Stimulated activated CD4-positive, alpha-beta T cell treated with anti-CD3 and anti-CD28 coated beads, Interleukin-12 subunit alpha, Interleukin-12 subunit beta, amount 100 ng/mL, for 24 hours (primary cell): Measurements from ENCODE around the gene TCERG1.
"Not testable (repeated sequence)": the region's sequence is repeated elsewhere in the genome, so short reads cannot be mapped to it uniquely, and the experiment has no call there.

ENCODE experiments used
- DNase-seq, 2 experiments: peaks; one replicate each; pipeline ENCODE4 v3.0.0-alpha.2; 2020; ENCODE audit warnings: low read depth in 2 of 2

The TCERG1 gene

DNA sequence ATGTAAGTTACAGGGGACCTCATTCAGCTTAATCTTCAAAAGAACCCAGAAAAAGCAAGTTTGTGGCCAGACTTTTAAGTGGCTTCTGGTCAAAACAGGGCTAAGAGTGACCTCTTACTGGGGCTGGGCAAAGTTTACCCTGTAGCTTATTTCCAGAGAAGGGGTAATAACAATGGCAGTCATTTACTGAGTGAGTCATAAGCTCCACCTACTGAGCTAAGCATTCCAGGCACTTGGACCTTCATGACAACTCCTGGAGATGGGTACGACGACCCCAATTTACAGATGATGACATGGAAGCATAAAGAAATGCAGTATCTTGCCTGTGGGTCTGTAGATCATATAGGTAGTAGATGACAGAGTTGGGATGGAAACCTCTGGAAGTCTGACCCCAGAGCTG lies 73.6 kb downstream of the TCERG1 start:
- DNase-seq, result no peak

- DNase-seq, result no peak
Measured at GRCh38 chr5:146521403-146522106, 74.4 kb downstream of the TCERG1 start.

GRCh38 chr5:146523698-146524097 lies 76.6 kb downstream of the TCERG1 start:
- DNase-seq, result no peak

DNA sequence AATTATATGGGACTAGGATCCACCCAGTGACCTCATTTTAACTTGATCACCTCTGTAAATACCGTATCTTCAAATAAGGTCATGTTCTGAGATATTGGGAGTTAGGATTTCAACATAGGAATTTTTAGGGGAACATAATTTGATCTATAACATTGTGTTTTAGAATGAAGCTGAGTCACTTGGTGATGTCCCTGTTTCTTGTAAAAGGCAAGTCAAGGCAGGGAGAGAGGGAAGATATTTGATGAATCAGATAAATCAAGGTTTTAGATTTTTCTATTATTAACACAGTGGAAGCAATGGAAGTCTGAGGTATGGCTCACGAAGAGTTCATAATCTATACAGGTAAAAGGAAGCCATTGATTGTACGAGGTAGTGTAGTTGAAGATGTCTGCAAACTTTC lies 80.7 kb downstream of the TCERG1 start:
- no peak for DNase-seq

GRCh38 chr5:146528236-146528635 lies 81.1 kb downstream of the TCERG1 start:
- DNase-seq, result no peak

DNA sequence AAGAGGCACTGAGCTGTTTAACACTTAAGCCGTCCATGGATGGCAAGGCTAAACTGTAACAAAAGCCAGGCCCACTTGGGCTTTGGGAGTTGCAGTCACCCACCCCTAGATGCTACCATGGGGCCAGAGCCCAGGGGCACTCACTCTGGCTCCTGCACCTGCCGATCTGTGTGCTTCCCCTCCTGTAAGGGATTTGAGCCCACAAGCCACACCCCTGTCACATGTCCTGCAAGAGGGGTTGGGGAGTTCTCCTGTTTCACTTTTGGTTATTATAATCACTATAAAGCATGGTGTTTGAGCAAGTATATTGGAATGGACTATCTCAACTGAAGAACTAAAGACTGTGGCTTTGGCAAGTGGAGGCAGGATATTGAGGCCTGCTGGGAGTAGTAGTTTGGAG lies 82.9 kb downstream of the TCERG1 start:
- no peak for DNase-seq

DNA sequence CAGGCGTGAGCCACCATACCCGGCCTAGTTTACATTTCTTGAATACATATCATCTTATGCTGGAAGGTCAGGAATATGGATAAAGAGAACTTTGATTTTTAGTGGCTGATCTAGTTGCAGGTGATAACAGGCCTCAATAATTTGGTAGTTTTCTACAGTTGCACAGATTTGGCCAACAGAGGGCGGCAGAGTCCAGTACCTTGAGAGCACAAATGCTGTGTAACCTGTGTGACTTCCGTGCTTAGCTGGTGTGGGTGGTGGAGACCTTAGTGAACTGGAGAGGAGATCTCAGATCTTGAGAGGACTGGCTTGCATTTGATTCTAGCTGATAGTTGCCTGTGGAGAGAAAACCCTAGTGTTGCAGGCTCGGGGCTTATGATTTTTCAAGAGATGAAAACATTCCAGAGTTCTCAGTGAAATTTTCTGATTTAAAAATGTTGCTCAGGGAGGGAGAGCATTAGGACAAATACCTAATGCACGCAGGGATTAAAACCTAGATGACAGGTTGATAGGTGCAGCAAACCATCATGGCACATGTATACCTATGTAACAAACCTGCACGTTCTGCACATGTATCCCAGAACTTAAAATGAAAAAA lies 86.2 kb downstream of the TCERG1 start:
- peak; percentile 47 to 76 for DNase-seq

DNA sequence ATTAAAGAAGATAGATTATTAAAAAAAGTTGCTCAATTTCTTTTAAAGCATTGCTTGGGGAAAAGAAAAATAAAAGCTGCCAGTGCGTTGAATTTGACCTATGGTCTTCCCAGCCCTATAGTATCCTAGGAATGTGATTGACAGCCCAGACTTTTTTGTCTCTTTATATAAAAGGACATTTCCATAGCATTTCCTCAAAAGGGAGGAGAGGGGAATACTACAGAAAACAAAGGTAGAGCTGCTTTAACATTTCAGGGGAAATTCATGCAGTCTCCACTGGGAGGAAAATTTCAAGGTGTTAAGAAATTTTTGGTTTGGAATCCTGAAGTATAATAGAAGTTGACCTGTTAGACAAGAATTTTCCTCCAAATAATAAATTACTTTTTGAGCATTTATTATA lies 86.7 kb downstream of the TCERG1 start:
- DNase-seq, result no peak

DNA sequence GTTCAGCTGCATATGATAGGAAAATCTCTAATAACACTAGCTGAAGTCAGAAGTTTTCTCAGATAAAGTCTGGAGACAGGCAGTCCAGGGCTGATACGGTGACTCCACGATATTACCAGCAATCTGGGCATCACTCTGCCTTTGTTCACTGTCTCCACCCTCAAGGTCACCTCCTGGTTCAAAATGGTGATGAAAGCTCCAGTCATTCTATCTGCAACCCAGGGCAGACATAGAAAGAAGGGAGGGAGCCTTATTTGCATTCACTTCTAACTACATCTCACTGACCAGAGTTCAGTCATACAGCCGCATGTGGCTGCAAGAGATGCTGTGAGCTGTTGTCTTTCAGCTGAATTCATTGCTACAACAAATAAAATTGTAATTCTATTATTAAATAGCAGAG lies 91.3 kb downstream of the TCERG1 start:
- no peak for DNase-seq

DNA sequence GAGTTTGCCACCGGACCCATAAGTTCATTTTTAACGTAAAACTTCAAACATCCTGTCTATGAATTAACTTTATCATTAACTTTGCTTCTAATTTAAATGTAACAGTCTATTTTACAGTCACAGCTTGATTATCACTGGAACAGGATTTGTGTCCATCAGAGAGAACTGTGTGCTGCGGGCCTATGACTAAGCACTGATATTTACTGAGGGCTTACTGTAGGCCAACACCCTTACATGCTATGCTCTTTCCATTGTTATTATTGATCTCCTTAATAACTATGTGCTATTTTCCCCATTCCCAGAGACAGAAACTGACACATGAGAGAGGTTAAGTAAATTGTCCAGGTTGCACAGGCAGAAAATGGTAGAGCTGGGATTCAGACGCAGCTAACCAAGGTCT lies 92.8 kb downstream of the TCERG1 start:
- no peak for DNase-seq

- no peak for DNase-seq
Measured at GRCh38 chr5:146540414-146540813, 93.3 kb downstream of the TCERG1 start.

GRCh38 chr5:146541958-146542849 lies 95.1 kb downstream of the TCERG1 start:
- peak; percentile 49 to 65 for DNase-seq

- DNase-seq, result no peak
Measured at GRCh38 chr5:146544232-146544631, 97.1 kb downstream of the TCERG1 start.

DNA sequence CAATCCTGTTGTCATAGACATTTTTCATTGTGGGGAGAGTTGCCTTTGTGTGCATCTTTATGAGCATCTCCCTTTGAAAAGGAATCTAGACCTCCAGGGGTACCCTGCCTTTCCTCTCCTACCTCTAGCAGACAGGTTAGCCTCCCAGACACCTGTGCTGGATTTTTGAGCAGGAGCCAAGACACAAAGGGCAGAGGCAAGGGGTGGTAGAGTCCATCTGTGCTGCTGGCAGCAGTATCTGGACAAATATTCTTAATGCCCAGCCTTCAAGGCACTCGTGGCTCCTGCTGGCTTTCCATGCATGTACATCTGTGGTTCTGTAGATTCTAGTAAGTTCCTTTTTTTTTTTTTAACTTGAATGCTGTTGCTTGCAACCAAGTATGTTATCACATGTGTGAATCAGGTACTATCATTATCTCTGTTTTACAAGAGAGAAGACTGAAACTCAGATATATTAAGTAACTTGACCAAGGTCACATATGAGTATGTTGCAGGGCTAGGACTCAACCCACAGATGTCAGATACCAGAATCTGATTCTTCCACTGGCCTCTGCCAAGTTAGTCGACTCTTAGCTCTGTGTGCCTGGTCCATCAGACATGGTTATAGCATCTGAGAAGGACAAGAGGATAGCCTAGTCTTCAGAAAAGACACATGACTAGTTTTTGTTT lies 101.8 kb downstream of the TCERG1 start:
- no peak for DNase-seq

- DNase-seq, result no peak
Measured at GRCh38 chr5:146549615-146550014, 102.5 kb downstream of the TCERG1 start.

- no peak for DNase-seq
Measured at GRCh38 chr5:146553446-146553845, 106.3 kb downstream of the TCERG1 start.

DNA sequence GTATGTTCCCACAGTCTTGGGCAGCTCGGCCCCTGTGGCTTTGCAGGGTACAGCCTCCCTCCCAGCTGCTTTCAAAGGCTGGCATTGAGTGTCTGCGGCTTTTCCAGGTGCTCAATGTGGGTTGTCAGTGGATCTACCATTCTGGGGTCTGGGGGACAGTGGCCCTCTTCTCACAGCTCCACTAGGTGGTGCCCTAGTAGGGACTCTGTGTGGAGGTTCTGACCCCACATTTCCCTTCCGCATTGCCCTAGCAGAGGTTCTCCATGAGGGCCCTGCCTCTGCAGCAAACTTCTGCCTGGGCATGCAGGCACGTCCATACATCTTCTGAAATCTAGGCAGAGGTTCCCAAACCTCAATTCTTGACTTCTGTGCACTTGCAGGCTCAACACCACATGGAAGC lies 109.8 kb downstream of the TCERG1 start:
- not testable (repeated sequence) for DNase-seq

DNA sequence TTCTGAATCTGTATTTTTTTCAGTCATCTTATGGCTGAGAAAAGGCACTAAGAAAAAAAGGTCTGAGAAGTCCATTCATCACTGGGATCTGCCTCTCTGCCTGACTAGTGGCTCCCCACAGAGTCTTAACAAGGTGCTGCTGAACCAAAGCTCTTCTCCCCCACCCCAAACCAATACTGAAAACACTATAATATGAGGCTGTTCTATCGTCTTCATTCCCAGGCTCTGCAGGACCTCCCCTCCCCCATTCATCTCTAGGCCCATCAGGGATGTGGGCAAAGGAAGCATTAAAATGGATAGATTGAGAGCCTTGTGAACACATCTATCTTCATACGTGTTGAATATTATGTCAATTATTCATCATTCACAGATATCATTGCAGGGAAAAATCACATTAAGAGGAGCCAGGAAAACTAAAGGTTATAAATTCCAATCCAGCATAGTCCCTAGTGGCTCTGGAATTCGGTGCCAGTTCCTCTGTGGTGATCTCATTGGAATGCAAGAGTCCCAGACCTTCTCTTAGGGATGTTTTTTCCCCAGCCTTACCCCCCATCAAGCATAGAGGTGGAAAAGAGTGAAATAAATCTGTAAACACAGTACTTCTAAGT lies 113.2 kb downstream of the TCERG1 start:
- DNase-seq, result no peak
